ENCODE measurements around the gene MSH6. TPM values are rescaled to one million over a fixed set of nuclear protein-coding genes. Genes with fewer than 3 reads are reported as not detected.

Gene MSH6
- 10 to 100 TPM; 24.9 to 25.2 TPM for total RNA-seq
- long read RNA-seq, full-length matches to known transcripts: 3 of 12 reads
- long read RNA-seq, partial matches to known transcripts: 5 of 12 reads
- long read RNA-seq, other reads (novel, unspliced or antisense): 4 of 12 reads

- intact Hi-C loops (cut with DNase I): loop anchor here (10.0 kb wide), 2 partner anchors 122 to 322 kb away; partner anchors contain the start of gene FBXO11 (in 1 of the 2)
- DNase-seq: peak; percentile 90
- ATAC-seq: peak; percentile 98
Measured at GRCh38 chr2:47782671-47783485, at the start of gene MSH6. Gene MSH6, plus strand, starts transcription at chr2:47783145. Its CDS starts 89 bp downstream, at chr2:47783234.

DNA sequence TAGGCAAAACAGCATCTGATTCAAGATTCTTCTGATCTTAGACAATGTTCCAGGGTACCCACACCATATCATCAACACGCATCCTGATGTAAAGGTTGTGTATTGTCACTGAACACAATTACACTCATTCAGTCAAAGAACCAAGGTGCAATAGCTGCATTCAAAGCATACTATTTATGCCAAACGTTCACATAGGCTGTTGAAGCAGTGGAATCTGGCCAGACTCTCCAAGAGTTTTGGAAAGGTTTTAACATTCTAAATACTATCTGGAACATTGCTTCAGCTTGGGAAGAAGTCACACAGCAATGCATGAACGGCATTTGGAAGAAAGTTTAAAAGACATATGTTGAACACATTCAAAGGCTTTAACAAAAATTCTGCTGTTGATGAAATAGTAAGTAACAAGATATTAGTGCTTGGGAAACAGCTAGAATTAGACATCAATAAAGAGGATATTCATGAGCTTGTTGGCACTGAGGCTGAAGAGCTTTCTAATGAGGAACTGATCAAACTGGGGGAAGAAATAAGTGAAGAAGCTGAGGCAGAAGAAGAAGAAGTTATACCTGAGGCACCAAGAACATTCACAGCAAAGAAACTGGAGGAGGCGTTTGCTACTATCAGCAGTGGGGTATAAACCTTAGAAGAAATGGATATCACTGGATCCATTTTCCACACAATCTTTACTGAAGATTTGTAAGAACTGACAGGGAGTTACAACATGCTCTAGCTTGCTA is 47.6 kb upstream of the MSH6 start:
- ATAC-seq: no peak
- no peak for DNase-seq
- intact Hi-C loops (cut with DNase I): no loop called here

- ATAC-seq: no peak
- intact Hi-C loops (cut with DNase I): no loop called here
- no peak for DNase-seq
Measured at GRCh38 chr2:47735912-47736311, 47.0 kb upstream of the MSH6 start.

GRCh38 chr2:47737191-47737975 is 45.6 kb upstream of the MSH6 start:
- intact Hi-C loops (cut with DNase I): no loop called here
- no peak for ATAC-seq
- DNase-seq: no peak

- no peak for DNase-seq
- intact Hi-C loops (cut with DNase I): no loop called here
- no peak for ATAC-seq
Measured at GRCh38 chr2:47738331-47738730, 44.6 kb upstream of the MSH6 start.

GRCh38 chr2:47741101-47741500 is 41.8 kb upstream of the MSH6 start:
- no peak for DNase-seq
- intact Hi-C loops (cut with DNase I): no loop called here

DNA sequence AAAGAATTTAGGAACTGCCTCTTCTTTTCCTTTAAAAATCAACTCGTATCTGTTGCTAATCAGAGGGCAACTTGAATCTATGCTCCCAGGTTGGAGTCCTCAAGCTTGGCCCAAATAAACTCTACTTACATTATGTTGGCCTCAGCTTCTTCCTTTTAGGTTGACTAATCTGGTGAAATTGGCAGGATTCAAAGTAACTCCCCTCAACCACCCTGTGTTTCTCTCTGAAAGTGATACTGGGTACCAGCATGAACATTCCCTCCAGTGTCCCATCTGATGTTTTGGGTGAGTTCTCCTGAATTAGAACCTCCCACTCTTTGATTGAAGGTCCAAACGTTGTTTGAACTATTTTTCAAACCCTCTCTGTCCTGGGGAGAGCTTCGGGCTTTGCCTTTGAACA is 41.3 kb upstream of the MSH6 start:
- ATAC-seq (no peak), DNase-seq (no peak)
- intact Hi-C loops (cut with DNase I): no loop called here

More at GRCh38 chr2:47741101-47741500, 41.8 kb upstream of the MSH6 start:
- ATAC-seq: no peak

- intact Hi-C loops (cut with DNase I): no loop called here
- ATAC-seq (no peak), DNase-seq (no peak)
Measured at GRCh38 chr2:47744074-47744473, 38.9 kb upstream of the MSH6 start.

DNA sequence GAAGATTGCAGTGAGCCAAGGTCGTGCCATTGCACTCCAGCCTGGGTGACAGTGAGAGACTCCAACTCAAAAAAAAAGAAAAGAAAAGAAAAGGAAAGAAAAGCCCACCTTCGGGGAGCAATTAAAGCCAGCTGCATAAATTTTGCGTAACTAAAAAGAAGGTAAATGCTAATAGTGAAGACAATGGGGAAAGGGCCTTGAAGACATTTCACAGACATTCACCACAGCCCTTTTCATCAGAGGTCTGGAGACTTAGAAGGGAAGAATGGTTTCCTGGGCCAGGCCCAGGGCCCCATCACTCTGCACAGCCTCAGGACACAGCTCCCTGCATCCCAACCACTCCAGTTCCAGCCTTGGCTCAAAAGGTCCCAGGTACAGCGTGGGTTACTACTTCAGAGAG is 35.1 kb upstream of the MSH6 start:
- intact Hi-C loops (cut with DNase I): no loop called here
- no peak for ATAC-seq
- DNase-seq: no peak

DNA sequence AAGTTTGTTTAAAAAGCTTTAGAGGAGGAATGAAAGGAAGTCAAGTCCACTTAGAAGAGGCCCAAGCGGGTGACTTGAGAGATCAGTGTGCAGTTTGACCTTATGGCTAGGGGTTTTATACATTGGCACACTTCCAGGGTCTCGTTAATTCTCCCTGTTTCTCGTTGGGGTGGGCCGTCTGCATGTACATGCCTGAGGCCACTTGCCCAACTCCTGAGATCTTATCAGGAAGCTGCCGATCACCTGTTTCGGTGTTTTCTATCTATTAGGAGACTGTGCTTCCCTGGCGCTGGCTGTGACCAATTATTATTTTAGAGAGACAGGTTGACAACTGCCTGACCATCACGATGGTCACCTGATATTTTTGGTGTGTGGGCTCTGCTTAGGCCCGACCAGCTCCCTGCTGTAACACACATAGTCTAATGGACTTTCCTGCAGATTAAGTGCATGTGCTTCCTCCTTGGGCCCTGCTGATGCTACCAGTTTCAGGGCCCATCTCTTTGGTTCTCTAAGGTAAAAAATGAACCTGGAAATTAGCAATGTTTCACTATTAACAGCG is 31.0 kb upstream of the MSH6 start:
- DNase-seq (no peak), ATAC-seq (no peak)
- intact Hi-C loops (cut with DNase I): no loop called here

DNA sequence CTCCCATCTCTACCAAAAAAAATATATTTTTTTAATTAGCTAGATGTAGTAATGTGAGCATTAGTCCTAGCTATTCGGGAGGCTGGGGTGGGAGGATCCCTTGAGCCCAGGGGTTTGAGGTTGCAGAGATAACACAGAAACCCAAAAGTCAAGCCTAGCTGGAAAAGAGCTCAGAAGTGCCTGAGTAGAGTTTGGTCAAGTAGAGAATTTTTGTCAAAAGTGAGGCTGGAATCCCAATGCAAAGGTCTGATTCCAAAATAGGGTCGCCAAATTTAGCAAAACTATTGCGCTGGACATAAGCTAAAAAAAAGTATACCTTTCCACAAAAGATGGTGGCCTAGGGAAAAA is 15.5 kb upstream of the MSH6 start:
- ATAC-seq (no peak), DNase-seq (no peak)
- intact Hi-C loops (cut with DNase I): loop anchor here in 1 of 2 donors (5.0 kb wide), 1 partner anchor 330 kb away; no protein-coding TSS in a partner anchor

- intact Hi-C loops (cut with DNase I): loop anchor here (1.0 to 5.0 kb wide), 2 partner anchors 330 to 331 kb away; no protein-coding TSS in a partner anchor
- ATAC-seq (peak; percentile 85 to 92), DNase-seq (peak; percentile 60)
Measured at GRCh38 chr2:47767880-47768609, 14.9 kb upstream of the MSH6 start.

DNA sequence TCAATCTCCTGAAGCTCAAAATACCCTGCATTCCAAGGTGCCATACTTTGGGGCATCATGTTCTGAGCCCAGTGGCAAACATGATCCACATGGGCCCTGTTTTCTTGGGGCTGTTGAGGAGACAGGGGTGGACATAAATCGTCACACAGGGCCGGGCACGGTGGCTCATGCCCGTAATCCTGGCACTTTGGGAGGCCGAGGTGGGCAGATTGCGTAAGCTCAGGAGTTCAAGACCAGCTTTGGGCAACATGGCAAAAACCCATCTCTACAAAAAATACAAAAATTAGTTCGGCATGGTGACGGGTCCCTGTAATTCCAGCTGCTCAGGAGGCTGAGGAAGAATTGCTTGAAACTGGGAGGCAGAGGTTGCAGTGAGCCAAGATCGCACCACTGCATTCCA is 13.6 kb upstream of the MSH6 start:
- intact Hi-C loops (cut with DNase I): loop anchor here in 1 of 2 donors (5.0 kb wide), 1 partner anchor 332 kb away; no protein-coding TSS in a partner anchor
- no peak for ATAC-seq

DNA sequence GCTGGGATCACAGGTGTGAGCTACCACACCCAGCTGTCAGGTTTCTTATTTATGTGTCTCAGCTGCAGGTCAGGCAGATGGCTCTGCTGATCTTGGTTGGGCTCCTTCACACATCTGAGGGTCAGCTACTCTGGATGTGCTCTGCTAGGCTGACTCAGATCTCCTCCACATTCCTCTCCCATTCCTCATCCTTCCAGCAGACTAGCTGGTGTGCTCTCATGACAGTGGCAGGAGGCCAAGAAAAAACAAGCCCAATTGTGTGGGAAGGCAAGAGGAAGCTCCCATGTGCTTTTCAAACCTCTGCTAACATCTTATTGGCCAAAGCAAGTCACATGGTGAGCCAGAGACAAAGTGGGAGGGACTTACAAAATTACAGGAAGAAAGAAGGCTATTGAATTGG is 11.7 kb upstream of the MSH6 start:
- no peak for DNase-seq
- intact Hi-C loops (cut with DNase I): no loop called here
- no peak for ATAC-seq

More for the DNA sequence above, 13.6 kb upstream of the MSH6 start:
- no peak for DNase-seq

DNA sequence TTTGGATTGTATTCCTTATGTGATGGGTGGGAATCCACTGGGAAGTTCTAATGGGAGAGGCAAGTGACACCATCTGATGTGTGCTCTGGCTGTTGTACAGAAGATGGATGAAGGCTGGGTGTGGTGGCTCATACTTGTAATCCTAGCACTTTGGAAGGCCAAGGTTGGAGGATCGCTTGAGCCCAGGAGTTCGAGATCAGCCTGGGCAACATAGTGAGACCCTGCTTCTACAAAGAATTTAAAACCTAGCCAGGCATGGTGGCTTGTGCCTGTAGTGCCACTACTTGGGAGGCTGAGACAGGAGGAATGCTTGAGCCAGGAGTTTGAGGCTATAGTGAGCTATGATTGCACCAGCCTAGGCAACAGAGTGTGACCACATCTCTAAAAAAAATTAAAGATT is 10.6 kb upstream of the MSH6 start:
- ATAC-seq (no peak), DNase-seq (no peak)
- intact Hi-C loops (cut with DNase I): no loop called here

DNA sequence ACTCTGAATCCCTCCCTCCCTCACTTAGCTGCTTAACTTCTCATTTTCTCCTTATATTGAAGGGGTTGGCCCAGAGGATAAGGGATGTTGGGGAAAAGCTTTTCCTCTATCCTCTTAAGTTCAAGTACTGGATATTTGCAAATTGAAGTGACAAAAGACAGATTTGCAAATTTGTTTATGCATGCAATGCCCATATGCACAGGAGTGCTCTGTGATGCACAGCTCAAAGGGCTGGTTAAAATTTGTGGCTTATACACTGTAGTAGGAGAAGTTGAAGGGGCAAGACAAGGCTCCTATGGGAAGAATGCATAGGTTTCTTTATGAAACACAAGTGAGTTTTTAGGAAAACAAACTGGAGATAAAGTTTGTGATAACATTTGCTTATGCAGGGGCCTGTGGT is 8.4 kb upstream of the MSH6 start:
- ATAC-seq: no peak
- intact Hi-C loops (cut with DNase I): no loop called here

GRCh38 chr2:47777277-47777937 is 5.5 kb upstream of the MSH6 start:
- DNase-seq (no peak), ATAC-seq (no peak)
- intact Hi-C loops (cut with DNase I): no loop called here

More for the DNA sequence above, 8.4 kb upstream of the MSH6 start:
- no peak for DNase-seq

All from left cardiac atrium (tissue), 4 donors.